ENCODE measurements around the gene PCNX2.
"Not testable (repeated sequence)": the region's sequence is repeated elsewhere in the genome, so short reads cannot be mapped to it uniquely, and the experiment has no call there.

The PCNX2 gene

GRCh38 chr1:233217832-233218231, 77.7 kb downstream of the PCNX2 start:
- DNase-seq (ENCODE audit: low read depth): no peak

- DNase-seq (ENCODE audit: low read depth): no peak
Measured at GRCh38 chr1:233216009-233216408, 79.5 kb downstream of the PCNX2 start.

GRCh38 chr1:233215135-233215760, 80.3 kb downstream of the PCNX2 start:
- no peak for DNase-seq (ENCODE audit: low read depth)

GRCh38 chr1:233211595-233211994, 83.9 kb downstream of the PCNX2 start:
- no peak for DNase-seq (ENCODE audit: low read depth)

- no peak for DNase-seq (ENCODE audit: low read depth)
Measured at GRCh38 chr1:233211106-233211505, 84.4 kb downstream of the PCNX2 start.

GRCh38 chr1:233209481-233209880, 86.0 kb downstream of the PCNX2 start:
- DNase-seq (ENCODE audit: low read depth): no peak

GRCh38 chr1:233208687-233209086, 86.8 kb downstream of the PCNX2 start:
- DNase-seq (ENCODE audit: low read depth): no peak

GRCh38 chr1:233197940-233198339, 97.6 kb downstream of the PCNX2 start:
- DNase-seq (ENCODE audit: low read depth): no peak

GRCh38 chr1:233193741-233194140, 101.8 kb downstream of the PCNX2 start:
- no peak for DNase-seq (ENCODE audit: low read depth)

GRCh38 chr1:233190987-233191386, 104.5 kb downstream of the PCNX2 start:
- no peak for DNase-seq (ENCODE audit: low read depth)

GRCh38 chr1:233189526-233189925, 106.0 kb downstream of the PCNX2 start:
- no peak for DNase-seq (ENCODE audit: low read depth)

GRCh38 chr1:233188061-233188460, 107.5 kb downstream of the PCNX2 start:
- no peak for DNase-seq (ENCODE audit: low read depth)

- no peak for DNase-seq (ENCODE audit: low read depth)
Measured at GRCh38 chr1:233183226-233184020, 112.1 kb downstream of the PCNX2 start.

- no peak for DNase-seq (ENCODE audit: low read depth)
Measured at GRCh38 chr1:233182587-233182986, 112.9 kb downstream of the PCNX2 start.

- DNase-seq (ENCODE audit: low read depth): no peak
Measured at GRCh38 chr1:233180641-233181364, 114.7 kb downstream of the PCNX2 start.

GRCh38 chr1:233179638-233180037, 115.9 kb downstream of the PCNX2 start:
- DNase-seq (ENCODE audit: low read depth): not testable (repeated sequence)

- no peak for DNase-seq (ENCODE audit: low read depth)
Measured at GRCh38 chr1:233172201-233172600, 123.3 kb downstream of the PCNX2 start.

GRCh38 chr1:233170741-233171140, 124.8 kb downstream of the PCNX2 start:
- no peak for DNase-seq (ENCODE audit: low read depth)

GRCh38 chr1:233168384-233168783, 127.1 kb downstream of the PCNX2 start:
- DNase-seq (ENCODE audit: low read depth): no peak

GRCh38 chr1:233166896-233167295, 128.6 kb downstream of the PCNX2 start:
- DNase-seq (ENCODE audit: low read depth): no peak

- no peak for DNase-seq (ENCODE audit: low read depth)
Measured at GRCh38 chr1:233163696-233164095, 131.8 kb downstream of the PCNX2 start.

GRCh38 chr1:233158322-233158721, 137.2 kb downstream of the PCNX2 start:
- DNase-seq (ENCODE audit: low read depth): no peak

- DNase-seq (ENCODE audit: low read depth): no peak
Measured at GRCh38 chr1:233157245-233157644, 138.3 kb downstream of the PCNX2 start.

Data from stimulated activated CD8-positive, alpha-beta memory T cell treated with anti-CD3 and anti-CD28 coated beads, Interleukin-4, amount 100 ng/mL, for 24 hours (primary cell).